Lower leg skin (tissue), 4 donors: Measurements from ENCODE around the gene SCUBE1. TPM values are rescaled to one million over a fixed set of nuclear protein-coding genes. Genes with fewer than 3 reads are reported as not detected.

Experiments used
- DNase-seq, 2 donors: peaks; one replicate each; pipeline ENCODE4 v3.0.0-alpha.2; 2019; ENCODE audit warnings: low spot score in 2 of 2
- H3K4me3 ChIP-seq: fragments of 200-600 bp; sonication (generic); 2 replicates; pipeline ENCODE4 v1.5.1; 2017; ENCODE audit warnings: mild to moderate bottlenecking, low read depth; ENCODE audit not compliant: poor library complexity, severe bottlenecking
- POLR2A ChIP-seq, 2 donors: fragments of 450-650 bp; IDR thresholded peaks; one replicate each; pipeline ENCODE4 v1.6.1; 2016 to 2017; ENCODE audit warnings: antibody characterized with exemption in 2 of 2, mild to moderate bottlenecking in 1 of 2, moderate library complexity in 1 of 2
- WGBS, 2 donors: methylation state at CpG; one replicate each; pipeline ENCODE4 v1.1.5; 2018; 5-methylcytosine and 5-hydroxymethylcytosine counted together
- intact Hi-C: fragments of 100-400 bp; cut with DNase I; formaldehyde crosslinking; loops from one replicate; pipeline ENCODE4 v1.15.0; 2023; ENCODE audit warnings: low total_unique reads
- total RNA-seq, 4 donors: library from RNA; depleted of rRNA; stranded (reverse); fragments of >200 nt; gene quantifications; one replicate each; pipeline ENCODE4 v1.1.0, GENCODE V29; 2016
- TF ChIP-seq, protein P1 (sequence below), 3 donors: fragments of 450-650 bp; IDR thresholded peaks; one replicate each; pipeline ENCODE4 v1.5.1; 2016; ENCODE audit warnings: antibody characterized with exemption in 3 of 3, mild to moderate bottlenecking in 3 of 3, moderate library complexity in 2 of 3

Gene SCUBE1
- total RNA-seq, 4 donors from 2014 or later = 0.20 to 1.1 (median 0.28) TPM

- WGBS, 2 donors = 83% methylated on average over 14 of the region's 14 CpGs
- no peak for TF ChIP-seq POLR2A (IDR thresholded peaks at IDR 0.05)
- TF ChIP-seq, protein P1, sequence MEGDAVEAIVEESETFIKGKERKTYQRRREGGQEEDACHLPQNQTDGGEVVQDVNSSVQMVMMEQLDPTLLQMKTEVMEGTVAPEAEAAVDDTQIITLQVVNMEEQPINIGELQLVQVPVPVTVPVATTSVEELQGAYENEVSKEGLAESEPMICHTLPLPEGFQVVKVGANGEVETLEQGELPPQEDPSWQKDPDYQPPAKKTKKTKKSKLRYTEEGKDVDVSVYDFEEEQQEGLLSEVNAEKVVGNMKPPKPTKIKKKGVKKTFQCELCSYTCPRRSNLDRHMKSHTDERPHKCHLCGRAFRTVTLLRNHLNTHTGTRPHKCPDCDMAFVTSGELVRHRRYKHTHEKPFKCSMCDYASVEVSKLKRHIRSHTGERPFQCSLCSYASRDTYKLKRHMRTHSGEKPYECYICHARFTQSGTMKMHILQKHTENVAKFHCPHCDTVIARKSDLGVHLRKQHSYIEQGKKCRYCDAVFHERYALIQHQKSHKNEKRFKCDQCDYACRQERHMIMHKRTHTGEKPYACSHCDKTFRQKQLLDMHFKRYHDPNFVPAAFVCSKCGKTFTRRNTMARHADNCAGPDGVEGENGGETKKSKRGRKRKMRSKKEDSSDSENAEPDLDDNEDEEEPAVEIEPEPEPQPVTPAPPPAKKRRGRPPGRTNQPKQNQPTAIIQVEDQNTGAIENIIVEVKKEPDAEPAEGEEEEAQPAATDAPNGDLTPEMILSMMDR (IDR thresholded peaks at IDR 0.05) = no peak
- no peak overlapping the region for H3K4me3 ChIP-seq
- intact Hi-C loops = no loop called here
- DNase-seq = no peak
These were observed 106.6 kb downstream of the SCUBE1 start for GRCh38 chr22:43236411-43237166.

- intact Hi-C loops = no loop called here
- no peak for TF ChIP-seq POLR2A (IDR thresholded peaks at IDR 0.05)
- TF ChIP-seq, protein P1 (IDR thresholded peaks at IDR 0.05) = no peak
- WGBS, 2 donors = 76% methylated on average over 22 of the region's 22 CpGs
- no peak overlapping the region for H3K4me3 ChIP-seq
- DNase-seq = no peak
These were observed 107.4 kb downstream of the SCUBE1 start for GRCh38 chr22:43235445-43236409.

DNA sequence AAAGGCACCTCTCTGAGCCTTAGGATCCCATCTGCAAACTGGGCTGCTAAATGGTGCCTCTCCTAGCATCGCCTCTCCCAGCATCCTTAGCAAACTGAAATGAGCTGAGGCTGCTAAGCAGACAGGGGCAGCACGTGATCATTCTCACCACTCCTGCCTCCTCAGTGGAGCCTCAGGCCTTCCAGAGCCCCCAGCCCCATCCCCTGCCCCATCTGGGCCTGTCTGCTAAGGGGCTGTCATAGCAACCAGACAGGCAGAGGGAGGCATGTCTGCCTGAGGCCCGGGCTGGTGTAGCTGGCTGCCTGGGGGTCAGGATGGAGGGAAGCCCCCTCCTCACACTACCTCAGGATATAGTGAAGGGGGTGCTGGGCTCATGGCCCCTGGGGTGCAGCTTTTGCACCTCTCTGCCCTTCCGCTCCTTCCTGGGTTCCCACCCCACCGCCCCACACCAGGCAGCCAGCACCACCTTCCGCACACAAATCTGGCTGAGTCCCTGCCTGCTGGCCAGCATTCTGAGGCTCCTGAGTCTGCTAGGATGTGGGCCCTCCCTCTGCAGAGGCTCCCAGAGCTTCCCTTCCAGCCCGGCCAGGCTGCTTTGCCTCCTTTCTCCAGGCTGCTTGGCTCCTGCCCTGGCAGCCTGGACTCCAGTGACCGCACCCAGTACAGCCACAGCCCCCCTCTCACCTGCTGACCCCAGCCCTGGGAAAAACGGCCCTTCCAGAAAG is 108.7 kb downstream of the SCUBE1 start:
- TF ChIP-seq POLR2A (IDR thresholded peaks at IDR 0.05) = no peak
- TF ChIP-seq, protein P1 (IDR thresholded peaks at IDR 0.05) = no peak
- 74 to 76% methylated on average over 9 of the region's 9 CpGs for WGBS, 2 donors
- intact Hi-C loops = no loop called here
- H3K4me3 ChIP-seq = no peak overlapping the region
- no peak for DNase-seq

DNA sequence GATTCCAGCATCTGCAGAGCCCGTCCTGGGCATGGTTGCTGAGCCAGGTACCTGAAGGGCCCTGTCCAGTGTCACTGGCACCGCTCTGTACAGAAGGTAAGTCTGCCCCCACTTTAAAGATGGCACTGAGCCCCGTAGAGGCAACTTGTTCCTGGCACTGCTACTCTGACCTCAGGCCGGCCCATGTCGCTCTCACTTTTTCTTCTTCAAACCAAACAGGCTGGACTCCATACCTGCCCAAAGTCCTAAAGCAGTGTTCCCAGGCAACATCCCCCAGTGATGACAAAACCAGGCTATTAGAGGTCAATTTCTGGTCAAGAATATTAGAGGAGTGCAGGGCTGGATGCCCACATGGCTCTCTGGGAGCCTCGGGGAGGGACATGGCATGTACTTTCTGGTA is 109.6 kb downstream of the SCUBE1 start:
- H3K4me3 ChIP-seq = no peak overlapping the region
- 74 to 87% methylated on average over 5 to 6 of the region's 6 CpGs for WGBS, 2 donors
- no peak for DNase-seq
- intact Hi-C loops = no loop called here
- TF ChIP-seq POLR2A (IDR thresholded peaks at IDR 0.05) = no peak
- TF ChIP-seq, protein P1 (IDR thresholded peaks at IDR 0.05) = no peak

DNA sequence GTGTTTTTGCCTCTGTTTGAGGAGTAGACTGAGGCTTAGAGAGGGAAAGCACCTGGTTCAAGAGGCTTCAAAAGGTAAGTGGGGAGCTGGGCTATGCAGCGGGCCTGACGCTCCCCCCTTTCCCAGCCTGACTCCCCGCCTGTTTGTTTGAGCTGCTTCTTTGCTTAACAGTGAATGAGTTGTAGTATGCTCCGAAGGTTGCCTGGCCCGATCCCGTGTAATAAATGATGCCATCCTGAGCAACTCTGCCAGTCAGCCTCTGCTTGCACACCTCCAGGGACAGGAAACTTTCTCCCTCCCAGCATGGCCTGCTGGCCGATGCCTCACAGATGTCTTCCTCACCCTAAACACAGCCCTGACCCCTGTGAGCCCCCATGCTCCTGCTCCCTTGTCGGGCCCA is 110.7 kb downstream of the SCUBE1 start:
- no peak for DNase-seq
- no peak for TF ChIP-seq POLR2A (IDR thresholded peaks at IDR 0.05)
- TF ChIP-seq, protein P1 (IDR thresholded peaks at IDR 0.05) = no peak
- H3K4me3 ChIP-seq = no peak overlapping the region
- intact Hi-C loops = no loop called here
- WGBS, 2 donors = 87 to 89% methylated on average over 8 of the region's 8 CpGs
